ENCODE measurements around the gene PPL.
"Not testable (repeated sequence)": the region's sequence is repeated elsewhere in the genome, so short reads cannot be mapped to it uniquely, and the experiment has no call there.

DNA sequence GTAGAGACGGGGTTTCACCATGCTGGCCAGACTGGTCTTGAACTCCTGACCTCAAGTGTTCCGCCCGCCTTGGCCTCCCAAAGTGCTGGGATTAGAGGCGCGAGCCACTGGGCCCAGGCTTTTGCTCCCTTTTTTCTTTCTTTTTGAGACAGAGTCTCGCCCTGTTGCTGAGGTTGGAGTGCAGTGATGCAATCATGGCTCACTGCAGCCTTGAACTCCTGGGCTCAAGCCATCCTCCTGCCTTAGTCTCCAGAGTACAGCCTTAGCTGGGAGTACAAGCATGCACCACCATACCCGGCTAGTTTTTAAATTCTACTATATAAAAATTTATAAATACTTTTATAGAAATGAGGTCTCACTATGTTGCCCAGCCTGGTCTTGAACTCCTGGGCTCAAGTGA lies 26.6 kb upstream of the PPL start:
- not testable (repeated sequence) for TF ChIP-seq CTCF, POLR2A (IDR thresholded peaks at IDR 0.05)

Data from testis (tissue), 2 donors.